NCI-H1436 (cell line): ENCODE measurements around the gene SFXN5.
"Not testable (repeated sequence)": the region's sequence is repeated elsewhere in the genome, so short reads cannot be mapped to it uniquely, and the experiment has no call there.

Experiments
- DNase-seq: peaks from one replicate; lab custom pipeline; 2025; lab: John Stamatoyannopoulos, UW

The SFXN5 gene, protein sequence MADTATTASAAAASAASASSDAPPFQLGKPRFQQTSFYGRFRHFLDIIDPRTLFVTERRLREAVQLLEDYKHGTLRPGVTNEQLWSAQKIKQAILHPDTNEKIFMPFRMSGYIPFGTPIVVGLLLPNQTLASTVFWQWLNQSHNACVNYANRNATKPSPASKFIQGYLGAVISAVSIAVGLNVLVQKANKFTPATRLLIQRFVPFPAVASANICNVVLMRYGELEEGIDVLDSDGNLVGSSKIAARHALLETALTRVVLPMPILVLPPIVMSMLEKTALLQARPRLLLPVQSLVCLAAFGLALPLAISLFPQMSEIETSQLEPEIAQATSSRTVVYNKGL

DNA sequence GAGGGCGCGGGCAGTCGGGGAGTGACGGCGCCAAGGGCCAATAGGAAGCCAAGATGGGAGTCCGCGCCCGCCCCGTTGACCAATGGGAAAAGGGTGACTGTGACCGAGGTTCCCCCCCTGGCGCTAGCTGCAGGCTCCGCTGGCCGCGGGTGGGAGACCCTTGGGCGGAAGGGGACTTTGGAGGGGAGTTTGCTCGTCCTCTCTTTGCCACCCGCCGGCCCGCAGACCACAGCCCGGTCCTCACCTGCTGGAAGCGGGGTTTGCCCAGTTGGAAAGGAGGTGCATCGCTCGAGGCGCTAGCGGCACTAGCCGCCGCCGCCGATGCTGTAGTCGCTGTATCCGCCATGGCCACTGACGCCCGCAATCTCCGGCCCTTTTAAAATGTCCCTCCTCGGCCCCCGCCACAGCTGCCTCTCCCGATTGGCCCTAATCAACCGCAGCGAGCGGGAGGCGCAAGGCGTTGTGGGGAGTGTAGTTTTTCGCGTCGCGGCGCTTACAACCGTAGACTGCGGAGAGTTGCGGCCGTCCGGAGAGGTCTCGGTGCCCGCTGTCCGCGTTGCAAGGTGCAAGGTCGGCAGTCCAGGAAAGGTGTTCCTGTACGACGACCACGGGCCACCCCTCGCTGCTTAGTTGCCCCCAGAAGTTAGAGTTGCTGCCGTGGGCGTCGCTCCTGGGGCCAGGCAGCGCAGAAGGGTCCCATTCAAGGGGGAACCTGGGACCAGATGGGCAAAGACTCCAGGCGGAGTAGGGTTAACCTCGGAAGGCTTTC, at the start of gene SFXN5:
TSS of gene SFXN5 (minus strand) at position 353 of the 769 bp plus-strand sequence. CDS start at position 346, 7 bp downstream.
- peak; percentile 93 for DNase-seq

DNA sequence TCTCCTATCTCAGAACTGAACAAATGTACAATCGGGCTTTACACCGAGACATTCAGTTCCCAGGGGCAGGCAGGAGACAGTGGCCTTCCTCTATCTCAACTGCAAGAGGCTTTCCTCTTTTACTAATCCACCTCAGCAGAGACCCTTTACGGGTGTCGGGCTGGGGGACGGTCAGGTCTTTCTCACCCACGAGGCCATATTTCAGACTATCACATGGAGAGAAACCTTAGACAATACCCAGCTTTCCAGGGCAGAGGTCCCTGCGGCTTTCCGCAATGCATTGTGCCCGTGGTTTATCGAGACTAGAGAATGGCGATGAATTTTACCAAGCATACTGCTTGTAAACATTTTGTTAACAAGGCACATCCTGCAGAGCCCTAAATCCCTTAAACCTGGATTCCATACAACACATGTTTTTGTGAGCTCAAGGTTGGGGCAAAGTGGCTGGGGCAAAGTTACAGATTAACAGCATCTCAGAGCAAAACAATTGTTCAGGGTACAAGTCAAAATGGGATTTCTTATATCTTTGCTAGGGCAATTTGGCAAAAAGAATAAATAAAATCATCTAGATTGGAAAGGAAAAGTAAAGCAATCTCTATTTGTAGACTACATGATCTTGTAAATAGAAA, 48.2 kb upstream of the SFXN5 start:
- DNase-seq = not testable (repeated sequence)

- DNase-seq = no peak
These were observed 45.9 kb upstream of the SFXN5 start for GRCh38 chr2:73117441-73117840.

DNA sequence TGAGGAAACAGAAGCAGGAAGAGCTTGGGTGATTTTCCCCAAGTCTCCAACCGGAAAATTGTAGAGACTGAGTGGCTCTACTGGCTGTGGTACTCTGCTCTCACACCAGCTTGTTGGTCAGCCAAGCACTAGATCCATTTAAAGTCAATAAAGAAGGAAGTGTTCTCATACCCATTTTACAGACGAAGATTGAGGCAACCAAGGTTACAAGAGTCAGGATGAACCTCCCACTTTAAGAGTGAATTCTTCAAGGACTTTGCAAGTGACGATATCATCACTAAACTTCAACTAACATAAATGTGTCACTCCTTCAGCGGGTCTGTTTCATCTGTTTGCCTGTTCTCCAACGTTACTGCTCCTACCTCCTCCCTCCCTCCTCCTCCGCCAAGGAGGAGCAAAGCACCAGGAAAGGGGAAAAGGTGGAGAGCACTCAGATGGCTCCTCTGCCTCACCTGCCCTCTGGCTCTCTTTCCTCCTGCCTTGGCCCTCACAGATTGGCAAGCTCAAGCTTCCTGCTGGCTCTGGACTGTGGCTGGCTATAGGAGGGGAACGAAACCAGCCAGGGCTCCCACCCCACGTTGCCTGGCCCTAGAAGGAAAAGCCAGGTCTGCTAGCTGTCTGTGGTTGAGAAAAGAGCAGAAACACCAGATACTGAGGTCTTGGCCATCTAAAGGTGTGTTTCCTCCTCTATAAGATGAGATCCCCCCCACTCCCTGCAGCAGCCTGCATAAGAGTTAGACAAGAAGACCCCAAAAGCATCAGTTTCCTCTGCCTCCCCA, 44.9 kb upstream of the SFXN5 start:
- no peak for DNase-seq

GRCh38 chr2:73114273-73114867, 42.9 kb upstream of the SFXN5 start:
- no peak for DNase-seq

- peak; percentile 56 for DNase-seq
These were observed 41.7 kb upstream of the SFXN5 start, which contains the start of gene RAB11FIP5 for GRCh38 chr2:73112913-73113854. Gene RAB11FIP5 (minus strand): TSS chr2:73112948. CDS start chr2:73112777, 171 bp downstream.

GRCh38 chr2:73112026-73112912, 40.8 kb upstream of the SFXN5 start:
- DNase-seq = peak; percentile 9

DNA sequence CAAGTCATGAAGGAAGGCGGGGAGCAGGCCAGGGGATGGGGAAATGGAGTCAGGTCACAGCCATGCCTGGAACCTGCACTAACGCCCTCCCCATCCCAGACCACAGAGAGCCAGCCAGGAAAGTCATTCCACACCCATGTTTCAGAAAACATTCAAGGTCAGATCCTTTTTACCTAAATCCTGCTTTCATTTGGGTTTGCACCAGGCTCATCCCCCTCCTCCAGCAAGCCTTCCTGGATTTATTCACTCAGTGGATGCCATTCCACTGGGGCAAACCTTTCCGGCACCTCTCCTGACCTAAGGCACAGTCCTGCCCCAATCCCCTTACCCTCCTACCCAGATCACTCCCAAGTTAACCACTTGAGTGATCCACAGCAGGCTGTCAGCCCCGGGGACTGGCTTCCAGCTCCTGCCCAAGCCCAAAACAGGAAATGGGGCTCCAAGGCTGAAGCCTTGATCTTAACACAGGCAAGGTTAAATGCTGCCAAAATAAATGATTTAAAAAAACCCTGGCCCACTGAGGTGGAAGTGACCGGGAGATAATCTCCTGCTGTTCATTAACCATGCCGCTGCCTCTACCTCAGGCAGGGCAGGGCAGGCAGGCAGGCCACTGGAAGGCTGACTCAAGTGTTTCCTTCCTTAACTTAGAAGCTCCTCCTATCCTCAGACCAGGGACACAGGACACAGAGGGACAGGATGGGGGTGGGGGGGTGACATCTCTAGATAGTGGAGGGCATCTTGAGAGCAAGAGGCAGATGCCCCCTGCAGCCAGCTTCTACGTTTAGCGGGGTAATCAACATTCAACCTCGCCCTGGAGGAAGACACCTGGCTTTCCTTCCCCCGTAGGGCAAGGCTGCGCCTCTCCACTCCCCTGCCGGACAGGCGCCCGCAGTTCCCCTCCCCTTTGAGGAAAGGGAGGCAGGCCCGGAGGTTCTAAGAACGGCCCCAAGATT, 39.8 kb upstream of the SFXN5 start:
- DNase-seq = no peak

- no peak for DNase-seq
These were observed 38.9 kb upstream of the SFXN5 start for GRCh38 chr2:73110168-73111072.

DNA sequence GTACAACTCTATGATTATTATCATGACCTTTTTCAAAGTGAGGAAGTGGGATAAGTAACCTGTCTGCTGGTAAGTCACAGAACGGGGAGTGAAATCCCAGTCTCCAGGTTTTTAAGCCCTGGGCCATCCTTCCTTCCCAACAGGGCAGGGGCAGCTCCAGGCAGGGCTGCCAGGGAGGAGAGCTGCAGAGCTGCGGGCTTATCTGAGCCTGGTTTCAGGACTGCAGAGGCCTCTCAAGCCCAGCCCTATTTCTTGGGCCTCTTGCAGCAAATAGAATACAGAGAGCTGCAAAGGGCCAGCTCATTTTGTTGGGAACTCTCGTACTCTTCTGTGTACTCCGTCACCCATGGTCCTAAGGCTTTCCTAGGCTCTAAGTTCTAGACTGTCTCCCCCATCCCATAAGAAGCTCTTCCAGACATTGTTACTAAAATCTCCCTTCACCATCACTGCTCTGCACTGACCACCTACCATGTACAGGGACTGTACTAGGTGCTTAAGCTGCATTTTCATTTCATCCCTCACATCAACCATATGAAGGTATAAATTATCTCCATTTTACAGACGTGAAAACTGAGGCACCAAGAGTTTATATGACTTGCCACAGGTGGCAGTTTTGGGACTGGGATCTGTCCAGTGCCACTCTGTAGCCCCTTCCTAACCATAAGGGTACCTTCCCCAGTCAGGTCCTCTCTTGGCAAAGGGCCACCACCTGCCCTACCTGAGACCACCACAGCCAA, 38.1 kb upstream of the SFXN5 start:
- no peak for DNase-seq

DNA sequence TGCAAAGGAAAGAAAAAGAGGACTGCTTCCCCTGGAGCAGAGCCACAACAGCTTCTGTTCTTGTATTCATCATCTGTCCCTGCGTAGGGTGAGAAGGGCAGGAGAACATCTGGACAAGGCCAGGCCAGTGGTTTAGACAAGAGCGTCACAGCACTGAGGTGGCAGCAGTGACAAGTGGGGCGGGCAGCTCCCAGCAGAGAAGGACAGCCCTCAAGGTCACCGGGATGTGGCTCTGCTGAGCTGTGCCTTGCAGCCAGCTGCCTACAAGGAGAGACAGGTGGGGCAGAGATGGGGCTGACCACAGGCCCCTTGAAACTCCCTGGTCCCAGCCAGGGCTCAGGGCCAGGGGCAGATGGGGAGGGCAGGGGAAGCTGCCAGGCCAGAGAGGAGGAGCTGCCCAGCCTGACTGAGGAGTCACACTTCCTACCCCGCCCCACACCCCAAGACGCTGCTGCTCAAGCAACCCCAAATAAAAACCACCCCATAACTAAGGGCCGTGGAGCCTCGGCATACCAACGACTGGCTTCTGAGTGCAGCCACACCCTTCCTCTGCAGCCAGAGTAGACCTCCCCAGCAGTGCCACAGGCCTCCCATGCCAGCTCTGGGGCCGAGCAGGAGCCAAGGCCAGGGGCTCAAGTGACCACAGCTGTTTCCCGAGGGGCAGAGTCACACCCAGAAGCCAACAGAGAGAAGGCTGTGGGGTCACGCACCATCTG, 35.9 kb upstream of the SFXN5 start:
- no peak for DNase-seq

GRCh38 chr2:73106791-73107190, 35.3 kb upstream of the SFXN5 start:
- no peak for DNase-seq

GRCh38 chr2:73105511-73105971, 34.0 kb upstream of the SFXN5 start:
- no peak for DNase-seq

- no peak for DNase-seq
These were observed 33.4 kb upstream of the SFXN5 start for GRCh38 chr2:73104933-73105332.

DNA sequence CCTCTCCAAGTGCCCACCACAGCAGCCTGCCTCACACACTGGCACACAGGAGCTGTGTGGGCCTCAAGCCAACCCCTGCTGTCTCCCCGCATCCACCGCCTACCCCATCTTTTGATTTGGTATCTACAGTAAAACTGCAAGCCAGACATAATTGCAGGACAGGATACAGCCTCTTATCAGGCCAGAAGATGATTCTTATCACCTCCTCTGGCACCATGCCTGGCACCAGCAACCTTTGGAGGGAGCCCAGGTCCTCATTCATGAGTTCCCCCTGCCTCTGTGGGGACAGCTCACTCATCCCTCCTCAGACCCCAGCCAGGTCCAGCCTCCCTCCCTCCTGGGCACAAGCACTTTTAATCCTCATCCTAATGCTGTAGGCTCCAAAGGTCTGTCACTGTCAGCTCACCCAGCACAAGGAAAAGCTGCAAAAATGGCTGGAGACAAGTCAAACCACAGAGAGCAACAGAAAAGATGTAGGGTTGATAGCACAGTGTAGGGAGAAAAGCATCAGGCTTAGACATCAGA, 31.6 kb upstream of the SFXN5 start:
- no peak for DNase-seq
